ENCODE results near the gene HAGHL. TPM values are rescaled to one million over a fixed set of nuclear protein-coding genes. Genes with fewer than 3 reads are reported as not detected.

HAGHL gene
- total and polyA plus RNA-seq, 4 donors = 4.1 to 26.7 (median 13.1) TPM

DNA sequence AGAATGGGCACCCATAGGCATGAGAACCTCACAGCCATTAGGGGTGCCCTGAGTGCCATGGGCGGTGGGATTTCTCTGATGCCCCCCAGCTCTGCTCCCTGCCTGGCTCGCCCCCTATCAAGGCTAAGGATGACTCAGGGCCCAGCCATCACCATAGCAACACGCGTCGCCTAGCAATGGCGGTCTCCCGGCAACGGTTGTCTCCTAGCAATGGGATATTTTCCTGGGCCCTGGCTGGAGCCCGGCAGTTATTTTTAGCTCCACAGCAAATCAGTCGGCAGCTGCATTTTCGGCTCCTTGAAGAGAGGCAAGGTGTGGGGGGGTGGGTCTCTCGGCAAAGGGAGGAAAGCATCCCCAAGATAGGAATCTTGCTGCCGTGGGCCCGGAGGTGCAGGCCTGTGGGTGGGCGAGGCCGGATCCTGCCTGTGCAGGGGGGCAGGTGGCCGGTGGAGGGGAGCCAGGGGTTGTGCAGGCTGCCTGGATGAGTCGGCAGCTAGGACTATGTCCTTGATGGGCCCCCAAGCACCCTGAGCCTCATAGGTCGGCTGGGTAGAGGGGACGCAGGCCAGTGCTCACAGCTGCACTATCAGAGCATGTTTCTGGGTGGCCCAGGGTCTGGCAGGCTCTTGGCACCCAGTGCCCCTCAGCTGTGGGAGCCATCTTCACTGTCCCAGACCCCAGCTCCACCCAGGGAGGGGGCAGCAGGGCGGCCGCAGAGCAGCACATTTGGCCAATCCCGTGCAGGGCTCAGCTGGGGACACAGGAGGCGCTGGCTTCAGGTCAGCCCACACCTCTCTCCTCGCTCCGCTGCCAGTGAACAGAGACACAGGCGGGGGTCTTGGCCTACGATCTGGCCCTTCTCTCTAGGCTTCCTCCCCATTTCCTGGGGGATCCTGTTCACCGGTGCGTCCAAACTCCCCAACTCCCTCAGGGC, 17.1 kb upstream of the HAGHL start:
- Histone ChIP-seq H3K36me3 (ENCODE audit: control insufficient read depth in 4 of 4, insufficient read depth in 4 of 4, low read length in 4 of 4) (no peaks in the 10 kb centered on the region), H3K9ac (ENCODE audit: insufficient read depth in 1 of 2, low read length in 2 of 2) (no peak overlapping the region), H3K4me1 (ENCODE audit: control insufficient read depth in 5 of 5, insufficient read depth in 5 of 5, low read length in 5 of 5) (peaks cover 0 to 5% (median 0%) of the 10 kb centered on the region in 5 donors), H3K27me3 (ENCODE audit: control insufficient read depth in 3 of 3, insufficient read depth in 3 of 3, low read length in 2 of 3) (peaks cover 11 to 32% (median 11%) of the 10 kb centered on the region in 3 donors), H3K27ac (ENCODE audit: low read depth in 1 of 2, low read length in 1 of 2) (no peak overlapping the region), H3K4me3 (no peak overlapping the region), H3K9me3 (ENCODE audit: control insufficient read depth in 4 of 4, insufficient read depth in 3 of 4, low read length in 3 of 4) (peaks cover 0 to 5% (median 0%) of the 10 kb centered on the region in 4 donors)
- ATAC-seq (ENCODE audit: insufficient read depth, low FRiP score) = no peak
- TF ChIP-seq, protein P1, sequence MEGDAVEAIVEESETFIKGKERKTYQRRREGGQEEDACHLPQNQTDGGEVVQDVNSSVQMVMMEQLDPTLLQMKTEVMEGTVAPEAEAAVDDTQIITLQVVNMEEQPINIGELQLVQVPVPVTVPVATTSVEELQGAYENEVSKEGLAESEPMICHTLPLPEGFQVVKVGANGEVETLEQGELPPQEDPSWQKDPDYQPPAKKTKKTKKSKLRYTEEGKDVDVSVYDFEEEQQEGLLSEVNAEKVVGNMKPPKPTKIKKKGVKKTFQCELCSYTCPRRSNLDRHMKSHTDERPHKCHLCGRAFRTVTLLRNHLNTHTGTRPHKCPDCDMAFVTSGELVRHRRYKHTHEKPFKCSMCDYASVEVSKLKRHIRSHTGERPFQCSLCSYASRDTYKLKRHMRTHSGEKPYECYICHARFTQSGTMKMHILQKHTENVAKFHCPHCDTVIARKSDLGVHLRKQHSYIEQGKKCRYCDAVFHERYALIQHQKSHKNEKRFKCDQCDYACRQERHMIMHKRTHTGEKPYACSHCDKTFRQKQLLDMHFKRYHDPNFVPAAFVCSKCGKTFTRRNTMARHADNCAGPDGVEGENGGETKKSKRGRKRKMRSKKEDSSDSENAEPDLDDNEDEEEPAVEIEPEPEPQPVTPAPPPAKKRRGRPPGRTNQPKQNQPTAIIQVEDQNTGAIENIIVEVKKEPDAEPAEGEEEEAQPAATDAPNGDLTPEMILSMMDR (IDR thresholded peaks at IDR 0.05; ENCODE audit: control extremely low read depth, extremely low read depth) = no peak
- peak; percentile 55 to 76 (median 72) for DNase-seq
- 21 to 41% methylated on average over 29 to 30 of the region's 30 CpGs for WGBS, 2 donors

DNA sequence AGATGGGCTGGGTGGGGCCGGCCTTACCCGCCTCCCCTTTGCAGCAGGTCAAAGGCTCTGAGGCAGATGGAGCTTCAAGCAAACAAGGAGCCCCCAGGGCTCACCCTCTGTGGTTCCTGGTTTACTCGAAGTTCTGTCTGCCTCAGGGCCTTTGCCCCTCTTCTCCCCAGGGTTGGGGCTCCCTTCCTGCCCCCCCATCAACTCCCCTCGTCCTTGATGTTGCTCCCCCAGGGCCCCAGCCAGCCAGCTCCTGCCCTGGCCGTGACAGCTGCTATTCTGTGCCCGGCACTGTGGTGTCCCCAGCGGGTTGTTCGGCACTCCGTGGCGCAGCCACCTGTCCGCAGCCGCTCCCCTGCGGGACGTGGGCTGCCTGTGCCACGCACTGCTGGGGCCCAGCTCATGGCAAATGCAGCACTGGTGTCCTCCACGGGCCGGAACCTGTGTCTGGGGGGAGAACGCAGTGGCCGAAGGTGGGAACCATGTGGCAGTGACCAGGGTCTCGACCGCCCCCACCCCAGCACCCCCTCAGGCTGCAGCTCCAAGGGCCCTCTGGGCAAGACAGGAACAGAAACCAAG, 16.3 kb upstream of the HAGHL start:
- 67 to 69% methylated on average over 21 of the region's 21 CpGs for WGBS, 2 donors
- Histone ChIP-seq H3K27ac (ENCODE audit: low read depth in 1 of 2, low read length in 1 of 2) (no peak overlapping the region), H3K4me1 (ENCODE audit: control insufficient read depth in 5 of 5, insufficient read depth in 5 of 5, low read length in 5 of 5) (peaks cover 0 to 5% (median 0%) of the 10 kb centered on the region in 5 donors), H3K9me3 (ENCODE audit: control insufficient read depth in 4 of 4, insufficient read depth in 3 of 4, low read length in 3 of 4) (peaks cover 0 to 5% (median 0%) of the 10 kb centered on the region in 4 donors), H3K36me3 (ENCODE audit: control insufficient read depth in 4 of 4, insufficient read depth in 4 of 4, low read length in 4 of 4) (no peaks in the 10 kb centered on the region), H3K27me3 (ENCODE audit: control insufficient read depth in 3 of 3, insufficient read depth in 3 of 3, low read length in 2 of 3) (peaks cover 7 to 31% (median 11%) of the 10 kb centered on the region in 3 donors), H3K9ac (ENCODE audit: insufficient read depth in 1 of 2, low read length in 2 of 2) (no peak overlapping the region), H3K4me3 (no peak overlapping the region)
- TF ChIP-seq, protein P1 (IDR thresholded peaks at IDR 0.05; ENCODE audit: control extremely low read depth, extremely low read depth) = no peak
- ATAC-seq (ENCODE audit: insufficient read depth, low FRiP score) (no peak), DNase-seq (no peak)

DNA sequence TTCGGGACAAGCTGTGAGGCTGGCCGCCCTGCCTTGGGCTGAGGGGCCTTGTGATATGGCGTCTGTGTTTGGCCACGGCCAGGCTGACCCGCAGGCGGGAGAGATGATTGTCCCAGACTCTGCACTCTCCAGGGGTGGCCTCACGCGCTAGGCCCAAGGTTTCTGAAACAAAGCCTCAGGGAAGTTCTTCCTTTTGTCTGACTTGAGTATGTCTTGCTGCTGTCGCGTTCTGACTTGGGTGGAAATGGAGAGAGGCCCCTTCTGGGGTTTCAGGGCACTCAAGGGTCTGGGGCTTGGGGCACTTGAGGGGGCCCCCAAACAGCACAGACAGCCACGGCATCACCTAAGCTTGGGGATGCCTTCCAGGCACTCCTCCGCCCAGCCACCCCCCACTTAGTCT, 15.8 kb upstream of the HAGHL start:
- DNase-seq (no peak), ATAC-seq (ENCODE audit: insufficient read depth, low FRiP score) (no peak)
- Histone ChIP-seq H3K27ac (ENCODE audit: low read depth in 1 of 2, low read length in 1 of 2) (no peak overlapping the region), H3K4me3 (no peak overlapping the region), H3K36me3 (ENCODE audit: control insufficient read depth in 4 of 4, insufficient read depth in 4 of 4, low read length in 4 of 4) (no peaks in the 10 kb centered on the region), H3K27me3 (ENCODE audit: control insufficient read depth in 3 of 3, insufficient read depth in 3 of 3, low read length in 2 of 3) (peaks cover 6 to 34% (median 11%) of the 10 kb centered on the region in 3 donors), H3K9ac (ENCODE audit: insufficient read depth in 1 of 2, low read length in 2 of 2) (no peak overlapping the region), H3K9me3 (ENCODE audit: control insufficient read depth in 4 of 4, insufficient read depth in 3 of 4, low read length in 3 of 4) (peaks cover 0 to 5% (median 0%) of the 10 kb centered on the region in 4 donors), H3K4me1 (ENCODE audit: control insufficient read depth in 5 of 5, insufficient read depth in 5 of 5, low read length in 5 of 5) (peaks cover 0 to 10% (median 4%) of the 10 kb centered on the region in 5 donors)
- TF ChIP-seq, protein P1 (IDR thresholded peaks at IDR 0.05; ENCODE audit: control extremely low read depth, extremely low read depth) = no peak
- 74 to 85% methylated on average over 12 of the region's 12 CpGs for WGBS, 2 donors

Measured in lung (tissue), 12 donors.